Progenitor cell of endocrine pancreas (in vitro differentiated cells): ENCODE data around the gene PLCH1. TPM values are rescaled to one million over a fixed set of nuclear protein-coding genes. Genes with fewer than 3 reads are reported as not detected.

ENCODE experiments used
- DNase-seq: peaks from one replicate; pipeline ENCODE4 v3.0.0; 2021; ENCODE audit warnings: low spot score; ENCODE audit not compliant: unreplicated experiment
- H3K27ac Mint-ChIP-seq: 2 replicates; pipeline ENCODE4 v1.8.0; 2021; ENCODE audit warnings: mild to moderate bottlenecking, moderate library complexity, mixed read lengths
- H3K27me3 Mint-ChIP-seq: 2 replicates; pipeline ENCODE4 v1.8.0; 2021; ENCODE audit warnings: mixed read lengths
- H3K36me3 Mint-ChIP-seq: 2 replicates; pipeline ENCODE4 v1.8.0; 2022; ENCODE audit warnings: mixed read lengths; ENCODE audit not compliant: insufficient read depth
- H3K4me1 Mint-ChIP-seq: 2 replicates; pipeline ENCODE4 v1.8.0; 2021; ENCODE audit warnings: low read depth, mixed read lengths
- H3K4me3 Mint-ChIP-seq: 2 replicates; pipeline ENCODE4 v1.8.0; 2021; ENCODE audit warnings: low read depth, mild to moderate bottlenecking, moderate library complexity, mixed read lengths
- H3K9me3 Mint-ChIP-seq: 2 replicates; pipeline ENCODE4 v1.8.0; 2021; ENCODE audit warnings: low read depth, mixed read lengths
- CTCF ChIP-seq: fragments of 200-600 bp; sonication (generic); IDR thresholded peaks from one replicate; pipeline ENCODE4 v1.5.0; 2021; ENCODE audit warnings: antibody characterized with exemption, mild to moderate bottlenecking; ENCODE audit not compliant: unreplicated experiment
- total RNA-seq: library from RNA; stranded (reverse); gene quantifications from 2 replicates; pipeline ENCODE4 v1.2.1, GENCODE V29; 2021

The PLCH1 gene
- total RNA-seq, 1 donor from 2014 or later, result 14.2 TPM

GRCh38 chr3:155420881-155421486 lies 323.9 kb downstream of the PLCH1 start:
- H3K4me3 Mint-ChIP-seq, result no peak overlapping the region
- H3K27me3 Mint-ChIP-seq, result peaks cover 13% of the 10 kb centered on the region
- no peaks in the 10 kb centered on the region for H3K36me3 Mint-ChIP-seq
- no peak for DNase-seq
- H3K9me3 Mint-ChIP-seq, result no peaks in the 10 kb centered on the region
- peaks cover 1% of the 10 kb centered on the region for H3K4me1 Mint-ChIP-seq
- TF ChIP-seq CTCF, result peak; percentile 38
- no peak overlapping the region for H3K27ac Mint-ChIP-seq

GRCh38 chr3:155420406-155420805 lies 324.5 kb downstream of the PLCH1 start:
- DNase-seq, result no peak
- H3K36me3 Mint-ChIP-seq, result no peaks in the 10 kb centered on the region
- no peak overlapping the region for H3K4me3 Mint-ChIP-seq
- H3K4me1 Mint-ChIP-seq, result peaks cover 1% of the 10 kb centered on the region
- no peak for TF ChIP-seq CTCF
- no peak overlapping the region for H3K27ac Mint-ChIP-seq
- peaks cover 15% of the 10 kb centered on the region for H3K27me3 Mint-ChIP-seq
- H3K9me3 Mint-ChIP-seq, result no peaks in the 10 kb centered on the region

- no peaks in the 10 kb centered on the region for H3K36me3 Mint-ChIP-seq
- peaks cover 4% of the 10 kb centered on the region for H3K4me1 Mint-ChIP-seq
- no peak overlapping the region for H3K27ac Mint-ChIP-seq
- H3K27me3 Mint-ChIP-seq, result peaks cover 26% of the 10 kb centered on the region
- H3K9me3 Mint-ChIP-seq, result no peaks in the 10 kb centered on the region
- TF ChIP-seq CTCF, result no peak
- H3K4me3 Mint-ChIP-seq, result no peak overlapping the region
- no peak for DNase-seq
Measured at GRCh38 chr3:155418407-155418806, 326.5 kb downstream of the PLCH1 start.

- Mint-ChIP-seq H3K4me3 (no peak overlapping the region), H3K4me1 (peaks cover 10% of the 10 kb centered on the region), H3K9me3 (no peaks in the 10 kb centered on the region), H3K27ac (no peak overlapping the region), H3K36me3 (no peaks in the 10 kb centered on the region), H3K27me3 (peaks cover 27% of the 10 kb centered on the region)
- no peak for TF ChIP-seq CTCF
- no peak for DNase-seq
Measured at GRCh38 chr3:155417119-155417517, 327.8 kb downstream of the PLCH1 start.

- no peak overlapping the region for H3K4me3 Mint-ChIP-seq
- H3K27ac Mint-ChIP-seq, result no peak overlapping the region
- no peaks in the 10 kb centered on the region for H3K36me3 Mint-ChIP-seq
- H3K4me1 Mint-ChIP-seq, result peaks cover 10% of the 10 kb centered on the region
- no peaks in the 10 kb centered on the region for H3K9me3 Mint-ChIP-seq
- no peak for TF ChIP-seq CTCF
- DNase-seq, result no peak
- peaks cover 31% of the 10 kb centered on the region for H3K27me3 Mint-ChIP-seq
Measured at GRCh38 chr3:155416500-155417118, 328.3 kb downstream of the PLCH1 start.
